Activated CD4-positive, alpha-beta T cell treated with anti-CD3 and anti-CD28 coated beads, Interleukin-2, amount 50 U/mL, for 1 hour (primary cell): Measurements from ENCODE around the gene PRSS53.

Experiments used
- DNase-seq: peaks from one replicate; pipeline ENCODE4 v3.0.0-alpha.2; 2020

PRSS53 gene

DNA sequence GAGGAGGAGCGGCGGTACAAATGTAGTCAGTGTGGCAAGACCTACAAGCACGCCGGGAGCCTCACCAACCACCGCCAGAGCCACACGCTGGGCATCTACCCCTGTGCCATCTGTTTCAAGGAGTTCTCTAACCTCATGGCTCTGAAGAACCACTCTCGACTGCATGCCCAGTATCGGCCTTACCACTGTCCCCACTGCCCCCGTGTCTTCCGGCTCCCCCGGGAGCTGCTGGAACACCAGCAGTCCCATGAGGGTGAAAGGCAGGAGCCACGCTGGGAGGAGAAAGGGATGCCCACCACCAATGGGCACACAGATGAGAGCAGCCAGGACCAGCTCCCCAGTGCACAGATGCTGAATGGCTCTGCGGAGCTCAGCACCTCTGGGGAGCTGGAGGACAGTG lies 11.7 kb downstream of the PRSS53 start:
- DNase-seq = no peak

DNA sequence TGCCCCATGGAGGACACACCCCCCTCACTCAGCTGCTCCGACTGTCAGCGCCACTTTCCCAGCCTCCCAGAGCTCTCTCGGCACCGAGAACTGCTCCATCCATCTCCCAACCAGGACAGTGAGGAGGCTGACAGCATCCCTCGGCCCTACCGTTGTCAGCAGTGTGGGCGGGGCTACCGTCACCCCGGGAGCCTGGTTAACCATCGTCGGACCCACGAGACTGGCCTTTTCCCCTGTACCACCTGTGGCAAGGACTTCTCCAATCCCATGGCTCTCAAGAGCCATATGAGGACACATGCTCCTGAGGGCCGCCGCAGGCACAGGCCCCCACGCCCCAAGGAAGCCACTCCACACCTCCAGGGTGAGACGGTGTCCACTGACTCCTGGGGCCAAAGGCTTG lies 12.4 kb downstream of the PRSS53 start:
- DNase-seq = no peak

DNA sequence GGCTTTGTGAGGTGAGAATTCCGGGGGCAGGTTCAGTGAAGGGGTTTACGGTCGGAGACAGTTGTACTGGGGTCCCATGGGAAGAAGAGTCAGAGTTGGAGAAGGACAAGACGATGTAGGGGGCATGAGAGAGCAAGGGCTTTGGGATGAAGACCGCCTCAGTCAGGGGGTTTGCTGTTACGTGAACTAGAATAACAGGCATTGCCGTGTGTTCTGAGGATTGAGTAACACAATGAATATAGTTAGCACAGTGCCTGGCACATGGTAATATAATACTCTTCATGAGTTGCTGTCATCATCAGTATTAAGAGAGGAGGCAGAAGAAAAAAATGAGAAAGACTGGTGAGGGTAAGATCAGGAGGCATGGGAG lies 13.9 kb downstream of the PRSS53 start:
- no peak for DNase-seq

DNA sequence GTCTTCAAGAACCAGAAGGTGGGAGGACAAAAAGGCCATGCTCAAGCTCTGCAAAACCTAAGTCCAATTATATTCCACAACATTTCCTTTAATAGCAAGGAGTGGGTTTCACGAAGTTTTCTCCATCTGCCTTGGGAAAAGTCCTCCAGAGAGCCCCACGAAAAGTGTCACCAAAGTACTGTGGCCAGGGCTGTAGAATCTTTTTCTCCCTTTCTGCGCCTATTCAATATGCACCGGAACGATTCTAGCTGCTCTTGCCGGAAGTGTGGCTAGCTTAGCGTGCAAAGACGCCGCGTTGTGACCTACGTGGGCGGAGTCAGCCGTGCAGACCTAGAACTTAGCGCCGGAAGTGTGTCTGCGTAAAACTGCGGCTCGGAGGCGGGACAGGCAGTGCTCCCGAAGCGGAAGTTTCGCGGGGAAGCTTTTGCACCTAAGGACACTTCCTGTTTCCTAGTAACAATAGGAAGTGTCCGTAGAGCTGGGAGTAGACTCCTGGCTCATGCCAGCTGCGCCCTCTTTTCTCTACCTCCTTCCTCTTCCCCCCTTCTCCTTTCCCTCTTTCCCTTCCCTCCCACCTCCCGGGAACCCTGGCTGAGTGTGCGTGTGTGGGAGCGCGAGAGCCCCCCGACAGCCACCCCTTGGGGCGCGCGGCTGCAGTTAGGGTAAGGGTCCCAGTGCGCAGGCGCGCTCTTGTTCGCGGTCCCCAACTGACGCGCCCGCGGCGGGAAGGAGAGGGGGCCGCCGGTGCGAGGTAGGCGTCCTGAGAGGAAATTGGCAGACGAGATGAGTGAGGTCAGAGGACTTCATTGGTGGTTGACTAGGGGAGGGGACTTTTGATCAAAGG lies 14.6 kb downstream of the PRSS53 start, which contains the start of the genes ZNF646 and ZNF668:
TSS of gene ZNF646 (plus strand) at position 453 of the 844 bp plus-strand sequence. CDS start 1,903 bp downstream, outside the sequence.
TSS of gene ZNF668 (minus strand) at position 271 of the 844 bp plus-strand sequence. CDS start 9,781 bp downstream, outside the sequence.
- peak; percentile 97 for DNase-seq

DNA sequence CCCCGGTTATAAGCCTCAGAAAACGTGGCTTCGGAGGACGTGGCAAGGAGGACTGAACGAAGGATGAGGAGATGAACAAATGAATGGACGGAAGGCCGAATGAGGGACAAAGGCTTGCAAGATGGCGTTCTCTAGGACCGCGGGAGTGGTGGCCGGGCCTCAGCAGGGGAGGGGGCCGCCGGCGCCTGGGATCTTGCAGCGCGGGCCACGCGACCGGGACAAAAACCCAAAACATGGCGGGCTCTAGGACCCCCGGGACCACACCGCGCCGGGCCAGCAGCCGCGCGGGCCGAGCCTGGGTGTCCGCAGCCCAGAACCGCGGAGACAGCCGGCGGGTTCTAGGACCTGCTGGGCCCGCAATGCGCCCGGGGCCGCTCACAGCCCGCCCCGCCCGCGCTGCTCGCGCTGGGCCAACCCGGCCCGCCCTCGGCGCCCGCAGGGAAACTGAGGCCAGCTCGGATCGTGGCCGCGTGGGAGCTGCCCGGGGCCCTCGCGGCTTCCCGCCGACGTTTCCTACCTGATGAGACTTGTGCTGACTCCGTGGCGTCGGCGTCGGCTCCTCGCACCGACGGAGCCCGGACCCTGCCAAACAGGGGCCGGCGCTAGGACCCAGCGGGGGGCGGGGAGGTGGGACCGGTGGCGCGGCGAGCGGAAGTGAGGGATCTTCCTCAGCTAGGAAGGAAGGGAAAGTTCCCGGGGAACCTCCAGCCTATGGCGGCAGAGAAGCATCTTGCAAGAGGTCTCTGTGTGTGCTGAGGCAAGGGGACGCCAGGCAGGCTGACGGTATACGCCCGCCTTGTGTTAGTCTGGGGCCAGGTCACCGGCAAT lies 15.4 kb downstream of the PRSS53 start:
- peak; percentile 81 for DNase-seq

DNA sequence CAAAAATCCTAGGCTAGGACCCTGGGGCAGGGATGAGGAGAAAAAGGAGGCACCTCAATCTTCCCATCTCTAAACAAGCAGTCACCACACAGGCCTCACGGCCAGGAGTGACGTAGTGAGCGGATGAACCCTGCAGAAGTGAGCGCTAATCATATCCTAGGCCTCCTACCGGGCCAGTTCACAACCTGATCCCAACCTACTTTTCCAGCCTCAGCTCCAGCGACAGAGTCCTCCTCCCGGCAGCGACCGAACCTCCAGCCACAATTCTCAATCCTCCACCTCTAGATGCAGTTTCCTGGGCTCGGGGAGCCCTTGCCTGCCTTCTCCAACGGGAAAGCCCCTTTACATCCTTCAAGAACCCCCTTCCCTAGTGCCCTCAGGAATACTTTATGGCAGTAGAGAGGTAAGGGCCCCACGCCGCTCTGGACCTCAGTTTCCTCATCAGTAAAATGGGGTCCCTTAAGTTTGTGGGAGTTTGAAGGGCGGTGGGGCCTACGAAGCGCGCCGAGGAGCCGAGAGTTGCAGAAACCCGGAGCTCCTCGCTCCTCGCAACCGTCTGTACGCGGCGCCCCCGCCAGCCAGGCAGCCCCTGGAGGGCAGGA lies 16.1 kb downstream of the PRSS53 start:
- DNase-seq = no peak

DNA sequence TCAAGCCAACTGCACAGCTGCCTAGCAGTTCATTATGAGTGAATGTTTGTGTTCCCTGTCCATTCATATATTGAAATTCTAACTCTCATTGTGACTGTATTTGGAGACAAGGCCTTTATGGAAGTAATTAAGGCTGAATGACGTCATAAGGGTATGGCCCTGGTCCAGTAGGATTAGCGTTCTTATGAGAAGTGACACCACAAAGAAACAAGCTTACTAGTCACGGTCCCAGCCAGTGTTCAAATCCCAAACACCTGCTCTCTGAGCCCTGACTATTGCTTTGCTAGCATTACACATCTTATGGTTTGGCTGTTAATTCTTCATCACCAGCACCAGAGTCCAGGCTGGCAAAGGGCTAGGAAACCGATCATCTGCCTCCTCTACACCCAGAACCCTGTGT lies 16.9 kb downstream of the PRSS53 start:
- no peak for DNase-seq

DNA sequence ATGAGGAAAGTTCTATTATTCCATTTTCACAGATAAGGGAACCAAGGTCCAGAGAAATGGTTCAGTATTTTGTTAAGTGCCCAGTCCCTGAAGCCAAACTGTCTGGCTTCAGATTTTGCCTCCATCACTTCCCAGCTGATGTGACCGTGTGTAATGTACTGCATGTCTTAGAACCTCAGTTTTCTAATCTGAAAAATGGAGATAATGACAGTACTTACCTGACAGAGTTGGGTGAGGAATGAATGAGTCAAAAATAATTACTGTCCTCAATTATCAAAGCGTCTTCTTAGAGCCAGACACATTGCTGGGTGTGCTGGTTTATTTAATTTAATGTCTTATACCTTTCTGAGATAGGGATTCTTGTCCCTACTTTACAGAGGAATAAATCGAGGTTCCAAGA lies 21.4 kb downstream of the PRSS53 start:
- DNase-seq = no peak

DNA sequence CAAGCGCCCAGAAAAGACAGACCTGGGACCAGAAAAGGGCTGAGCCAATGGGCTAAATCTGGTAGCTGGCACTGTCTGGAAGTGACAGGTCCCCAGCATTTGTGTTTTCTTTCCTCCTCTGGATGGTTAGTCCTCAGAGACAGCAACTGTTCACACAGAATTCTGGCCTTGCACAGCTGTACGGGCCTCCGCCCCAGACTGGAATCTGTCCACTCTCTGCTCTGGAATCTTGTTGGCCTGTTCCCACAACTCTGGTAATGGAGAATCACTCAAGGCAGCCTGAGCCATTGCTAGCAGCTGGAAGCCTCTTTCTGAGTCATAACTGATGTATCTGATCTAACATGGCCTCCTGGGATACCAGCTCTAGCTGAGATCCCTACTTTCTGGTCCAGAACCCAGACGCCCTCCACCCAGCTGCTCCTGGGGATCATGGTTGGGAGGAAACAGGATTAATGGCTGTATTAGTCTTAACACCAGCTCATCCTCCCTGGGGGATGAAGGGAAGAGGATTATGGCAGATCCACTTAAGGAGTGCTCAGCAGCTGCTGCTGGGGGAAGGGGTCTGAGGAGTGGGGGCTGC lies 23.8 kb downstream of the PRSS53 start:
- DNase-seq = no peak

DNA sequence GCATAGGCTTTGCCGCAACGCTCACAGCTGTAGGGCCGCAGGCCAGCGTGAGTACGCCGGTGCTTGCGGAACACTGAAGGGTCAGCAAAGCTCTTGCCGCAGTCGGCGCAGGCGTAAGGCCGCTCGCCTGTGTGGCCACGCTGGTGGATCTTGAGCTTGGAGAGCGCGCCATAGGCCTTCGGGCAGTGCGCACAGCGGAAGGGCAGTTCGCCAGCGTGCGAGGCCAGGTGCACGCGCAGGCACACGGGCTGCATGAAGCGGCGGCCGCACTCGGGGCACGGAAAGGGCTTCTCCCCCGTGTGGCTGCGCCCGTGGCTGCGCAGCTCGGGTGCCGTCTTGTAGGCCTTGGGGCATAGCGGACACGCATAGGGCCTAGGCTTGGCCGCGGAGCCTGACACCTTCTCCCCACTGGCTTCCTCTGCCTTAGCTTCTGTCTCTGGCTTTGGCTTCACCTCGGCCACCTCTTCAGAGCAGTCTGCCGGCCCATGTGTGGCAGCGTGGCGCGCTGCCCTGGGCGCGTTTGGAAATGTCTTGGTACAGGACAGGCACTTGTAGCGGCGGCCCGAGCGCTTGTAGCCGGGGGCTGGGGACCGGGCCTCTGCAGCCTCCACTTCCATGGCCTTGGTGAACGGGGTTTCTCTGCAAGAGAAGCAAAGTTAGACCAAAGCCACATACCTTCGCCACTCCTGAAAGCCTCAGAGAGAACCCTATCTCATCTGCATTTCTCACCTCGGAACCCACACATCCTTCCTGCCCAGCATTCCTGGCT lies 24.7 kb downstream of the PRSS53 start:
- no peak for DNase-seq

DNA sequence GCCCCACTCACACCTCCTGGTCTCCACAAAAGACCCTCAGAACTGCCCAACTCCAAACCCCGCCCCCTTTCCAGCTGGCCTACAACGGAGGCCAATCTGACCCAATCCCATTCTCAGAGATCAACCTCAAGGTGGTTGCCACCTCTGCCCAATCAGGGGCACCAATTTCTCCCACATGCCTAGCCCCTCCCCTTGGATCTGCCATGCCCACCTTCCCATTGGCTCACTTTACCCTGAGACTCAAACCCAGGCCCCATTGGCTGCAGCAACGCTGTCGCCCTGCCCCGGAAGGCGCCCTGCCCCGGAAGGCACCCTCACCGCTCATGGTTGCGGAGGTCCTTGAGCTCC lies 25.3 kb downstream of the PRSS53 start:
- DNase-seq = no peak

DNA sequence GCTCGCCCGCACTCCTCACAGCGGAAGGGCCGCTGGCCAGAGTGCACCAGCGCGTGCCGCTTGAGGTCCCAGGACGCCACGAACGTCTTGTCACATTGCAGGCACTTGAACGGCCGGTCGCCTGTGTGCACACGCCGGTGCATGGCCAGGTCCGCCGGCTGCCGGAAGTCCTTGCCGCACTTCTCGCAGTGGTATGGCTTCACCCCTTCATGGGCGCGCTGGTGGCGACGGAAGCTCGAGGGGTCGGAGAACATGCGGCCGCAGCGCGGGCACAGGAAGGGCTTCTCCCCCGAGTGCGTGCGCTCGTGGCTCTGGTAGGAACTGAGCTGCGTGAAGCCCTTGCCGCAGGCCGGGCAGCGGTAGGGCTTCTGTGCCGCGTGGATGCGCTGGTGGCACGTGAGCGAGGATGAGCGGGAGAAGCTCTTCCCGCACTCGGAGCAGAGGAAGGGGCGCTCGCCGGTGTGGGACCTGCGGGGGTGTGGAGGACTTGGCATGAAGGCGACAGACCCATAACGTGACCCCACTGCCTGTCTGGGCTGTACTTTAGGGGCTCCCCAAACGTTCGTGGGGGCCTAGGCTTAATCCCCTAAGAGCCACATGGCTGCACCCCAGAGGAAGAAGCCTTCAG lies 26.8 kb downstream of the PRSS53 start:
- DNase-seq = no peak

DNA sequence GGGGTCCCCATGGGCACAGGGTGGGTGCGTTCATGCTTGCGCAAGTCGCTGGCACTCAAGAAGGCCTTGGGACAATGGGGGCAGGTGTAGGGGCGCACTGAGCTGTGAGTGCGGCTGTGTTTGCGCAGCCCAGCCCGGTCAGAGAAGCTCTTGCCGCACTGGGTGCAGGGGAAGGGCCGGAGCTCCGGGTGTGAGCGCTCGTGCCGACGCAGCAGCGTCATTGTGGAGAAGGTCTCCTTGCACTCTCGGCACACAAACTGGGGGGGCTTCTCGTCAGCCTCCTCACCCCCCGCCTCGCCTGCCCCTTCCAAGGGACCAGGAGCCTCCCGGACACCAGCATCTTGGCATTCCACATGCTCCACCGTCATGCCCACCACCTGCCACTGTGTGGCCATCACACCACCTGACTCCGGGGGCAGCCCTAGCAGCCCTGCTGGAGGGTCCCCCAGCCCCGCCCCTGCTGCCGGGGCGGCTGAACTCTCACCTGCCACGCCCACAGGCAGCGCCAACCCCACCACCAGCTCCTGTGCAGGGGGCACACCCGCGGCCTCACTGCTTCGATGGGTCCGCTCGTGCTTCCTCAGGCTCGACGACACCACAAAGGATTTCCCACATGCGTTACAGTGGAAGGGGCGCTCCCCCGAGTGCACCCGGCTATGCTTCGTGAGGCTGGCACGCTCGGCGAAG lies 27.5 kb downstream of the PRSS53 start:
- no peak for DNase-seq

DNA sequence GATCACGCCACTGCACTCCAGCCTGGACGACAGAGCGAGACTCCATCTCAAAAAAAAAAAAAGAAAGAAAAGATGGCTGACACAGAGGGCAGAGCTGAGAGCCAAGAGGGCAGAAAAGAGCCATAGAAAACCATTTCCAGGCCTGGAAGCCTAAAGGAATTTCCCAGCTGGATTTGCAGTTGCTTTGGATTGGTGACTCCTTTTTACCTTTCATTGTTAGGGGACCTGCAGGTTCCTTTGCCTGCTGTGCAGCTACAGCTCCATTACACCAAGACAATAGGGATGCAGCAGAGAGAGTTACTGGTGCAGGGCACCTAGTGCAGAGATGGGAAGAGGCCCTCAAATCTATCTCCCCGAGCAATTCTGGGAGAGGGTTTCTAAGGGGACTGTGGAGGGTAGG lies 33.1 kb downstream of the PRSS53 start:
- no peak for DNase-seq

DNA sequence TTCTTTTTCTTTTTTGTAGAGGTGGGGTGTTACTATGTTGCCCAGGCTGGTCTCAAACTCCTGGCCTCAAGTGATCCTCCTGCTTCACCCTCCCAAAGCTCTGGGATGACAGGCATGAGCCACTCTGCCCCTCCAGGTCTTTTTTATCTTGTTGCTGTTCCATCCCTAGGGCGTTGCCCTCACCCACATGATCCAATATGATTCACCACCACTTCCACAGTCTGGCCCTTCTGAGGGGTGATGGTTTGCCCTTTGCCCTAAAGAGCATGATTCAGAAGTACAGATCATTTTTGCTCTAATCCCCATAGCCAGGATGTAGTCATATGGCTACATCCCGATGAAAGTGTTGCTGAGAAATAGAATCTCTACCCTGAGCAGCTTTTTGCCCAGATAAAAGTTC lies 36.6 kb downstream of the PRSS53 start:
- DNase-seq = no peak

DNA sequence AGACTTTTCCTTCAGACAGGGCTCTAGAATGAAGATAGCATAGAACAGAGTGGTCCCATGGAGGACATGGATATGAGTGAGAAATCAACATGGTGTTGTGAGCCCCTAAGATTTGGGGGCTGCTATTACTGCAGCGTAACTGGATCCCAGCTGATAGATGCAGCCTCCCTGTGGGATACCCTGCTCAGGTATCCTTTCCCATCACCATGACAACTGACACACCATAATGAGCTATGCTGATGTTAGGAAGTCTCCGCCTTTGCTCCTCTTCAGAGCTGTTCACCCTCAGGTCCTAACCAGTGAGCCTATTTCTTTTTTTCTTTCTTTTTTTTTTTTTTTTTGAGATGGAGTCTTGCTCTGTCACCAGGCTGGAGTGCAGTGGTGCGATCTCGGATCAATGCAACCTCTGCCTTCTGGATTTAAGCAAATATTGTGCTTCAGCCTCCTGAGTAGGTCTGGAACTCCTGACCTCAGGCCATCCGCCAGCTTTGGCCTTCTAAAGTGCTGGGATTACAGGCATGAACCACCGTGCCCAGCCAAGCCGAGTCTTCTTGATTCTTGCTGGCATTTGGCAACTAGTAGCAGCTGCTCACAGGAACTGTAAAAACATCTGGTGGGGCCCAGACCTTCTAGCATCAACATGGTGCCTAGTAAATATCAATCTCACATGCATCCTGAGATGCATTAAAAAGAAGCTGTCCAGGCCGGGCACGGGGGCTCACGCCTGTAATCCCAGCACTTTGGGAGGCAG lies 38.3 kb downstream of the PRSS53 start:
- no peak for DNase-seq

DNA sequence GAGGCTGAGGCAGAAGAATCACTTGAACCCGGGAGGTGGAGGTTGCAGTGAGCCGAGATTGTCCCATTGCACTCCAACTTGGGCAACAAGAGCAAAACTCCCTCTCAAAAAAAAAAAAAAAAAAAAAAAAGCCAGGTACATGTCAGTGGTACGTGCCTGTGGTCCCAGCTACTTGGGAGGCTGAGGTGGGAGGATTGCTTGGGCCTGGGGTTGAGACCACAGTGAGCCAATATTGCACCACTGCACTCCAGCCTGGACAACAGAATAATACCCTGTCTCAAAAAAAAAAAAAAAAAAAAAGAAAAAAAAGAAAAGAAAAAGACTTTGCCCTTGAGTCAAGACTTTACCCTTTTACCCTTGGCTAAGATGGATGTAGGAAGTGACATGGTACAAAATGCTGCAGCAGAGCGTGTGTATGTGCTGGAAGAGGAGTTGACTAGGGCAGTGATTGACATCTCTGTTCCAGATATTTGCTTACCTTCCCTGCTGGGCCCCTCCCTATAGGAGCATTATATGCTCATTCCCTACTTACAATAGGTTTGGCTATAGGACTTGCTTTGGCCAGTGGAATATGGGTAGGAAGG lies 44.8 kb downstream of the PRSS53 start:
- no peak for DNase-seq

DNA sequence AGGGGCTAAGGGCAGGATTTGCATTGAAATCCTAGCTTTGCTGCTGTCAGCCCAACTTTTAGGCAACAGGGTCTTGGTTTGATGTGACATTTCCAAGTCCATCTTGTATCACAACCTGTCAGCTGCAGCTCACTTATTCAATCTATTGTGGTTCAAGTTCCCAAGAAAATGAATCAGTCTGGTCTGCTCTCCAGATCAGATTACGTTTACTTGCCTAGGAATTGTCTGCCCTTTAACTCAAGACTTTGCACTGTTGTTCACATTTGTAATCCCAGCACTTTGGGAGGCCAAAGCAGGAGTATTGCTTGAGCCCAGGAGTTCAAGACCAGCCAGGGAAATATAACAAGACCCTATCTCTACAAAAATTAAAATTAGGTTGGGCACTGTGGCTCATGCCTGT lies 45.4 kb downstream of the PRSS53 start:
- no peak for DNase-seq

DNA sequence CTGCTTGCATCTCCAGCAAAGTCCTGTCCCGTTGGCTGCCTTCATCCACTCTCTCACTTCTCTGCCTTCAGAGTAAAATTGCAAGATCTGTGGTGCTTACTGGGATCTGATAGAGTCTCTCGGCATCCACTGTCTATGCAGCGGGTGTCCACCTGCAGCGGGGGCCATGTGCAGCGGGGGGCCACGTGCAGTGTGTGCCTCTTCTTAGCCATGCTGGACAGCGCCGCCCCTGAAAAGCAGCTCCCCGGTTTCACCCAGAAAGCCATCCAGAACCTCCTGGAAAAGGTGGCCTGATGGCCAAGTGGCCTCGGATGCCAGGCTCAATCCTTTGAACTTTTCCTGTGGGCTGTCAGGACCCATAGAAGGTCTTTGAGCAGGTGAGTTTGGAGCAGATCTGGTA lies 45.9 kb downstream of the PRSS53 start:
- DNase-seq = no peak

DNA sequence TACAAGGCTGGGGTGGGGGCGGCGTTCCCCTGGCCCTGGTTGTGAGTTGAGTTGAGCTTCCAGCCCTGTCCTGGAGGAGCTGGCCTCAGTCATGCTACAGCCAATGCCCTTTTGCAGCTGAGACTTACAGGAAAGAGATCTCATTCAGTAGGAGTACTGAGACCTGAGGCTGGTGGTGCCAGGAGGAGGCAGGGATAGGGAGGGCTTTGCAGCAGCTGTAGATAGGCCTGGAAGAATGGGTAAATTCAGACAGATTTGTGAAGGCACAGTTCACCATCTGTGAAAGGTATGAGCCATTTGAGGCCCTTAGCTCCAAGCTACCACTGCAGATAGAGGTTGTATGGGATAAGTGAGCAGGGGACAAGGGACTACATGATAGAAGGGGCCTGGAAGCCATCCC lies 49.8 kb downstream of the PRSS53 start:
- DNase-seq = no peak
